PC-3 (cell line): ENCODE measurements around the gene D2HGDH. TPM values are rescaled to one million over a fixed set of nuclear protein-coding genes. Genes with fewer than 3 reads are reported as not detected.

Source experiments
- ATAC-seq: fragments of 200-7000 bp; cut with Tn5 transposase; 2 replicates; pipeline ENCODE4 v1.9.1; 2020; ENCODE audit warnings: mild to moderate bottlenecking, moderate library complexity
- BruUV-seq: library from RNA; stranded (reverse); fragments of 400-500 nt; replicated peaks from 2 replicates; lab custom pipeline; 2021; lab: Mats Ljungman, UMichigan
- CTCF ChIA-PET: fragments of 300-600 bp; sonication (Branson Sonifier 250); formaldehyde crosslinking; loops from one replicate; lab custom pipeline; 2022; ENCODE audit warnings: antibody characterized with exemption; lab: Charles Lee
- POLR2A ChIA-PET: fragments of 300-600 bp; sonication (Branson Sonifier 250); formaldehyde crosslinking; loops from one replicate; lab custom pipeline; 2022; ENCODE audit warnings: antibody characterized with exemption; ENCODE audit not compliant: unreplicated experiment; lab: Charles Lee
- DNase-seq: peaks from one replicate; pipeline ENCODE4 v3.0.0-alpha.2; 2015
- H2AFZ ChIP-seq: fragments of 300-600 bp; sonication (generic); 2 replicates; pipeline ENCODE4 v1.6.0; 2016; ENCODE audit warnings: antibody characterized with exemption, low read length
- H3F3A ChIP-seq: fragments of 300-600 bp; sonication (generic); one replicate; pipeline ENCODE4 v1.6.0; 2017; ENCODE audit warnings: antibody characterized with exemption, low read length, control low read depth, mild to moderate bottlenecking; ENCODE audit not compliant: unreplicated experiment
- H3K27ac ChIP-seq: fragments of 300-600 bp; sonication (generic); 2 replicates; pipeline ENCODE4 v1.5.1; 2016; ENCODE audit warnings: mild to moderate bottlenecking, low read length
- H3K27me3 ChIP-seq: fragments of 300-600 bp; sonication (generic); 2 replicates; pipeline ENCODE4 v1.6.1; 2016; ENCODE audit warnings: low read length, mixed read lengths
- H3K36me3 ChIP-seq: fragments of 300-600 bp; sonication (generic); 2 replicates; pipeline ENCODE4 v1.6.1; 2016; ENCODE audit warnings: low read depth, mixed run types, low read length, mixed read lengths
- H3K4me1 ChIP-seq: fragments of 300-600 bp; sonication (generic); 2 replicates; pipeline ENCODE4 v1.5.1; 2016; ENCODE audit warnings: low read length; ENCODE audit not compliant: insufficient read depth
- H3K4me2 ChIP-seq: fragments of 300-600 bp; sonication (generic); 2 replicates; pipeline ENCODE4 v1.6.0; 2016; ENCODE audit warnings: low read length
- H3K4me3 ChIP-seq: fragments of 300-600 bp; sonication (generic); 2 replicates; pipeline ENCODE4 v1.5.1; 2016; ENCODE audit warnings: mild to moderate bottlenecking, low read length, mixed read lengths
- H3K79me2 ChIP-seq: fragments of 300-600 bp; sonication (generic); 2 replicates; pipeline ENCODE4 v1.6.1; 2017; ENCODE audit warnings: low read length, mixed read lengths
- H3K9ac ChIP-seq: fragments of 300-600 bp; sonication (generic); 2 replicates; pipeline ENCODE4 v1.6.0; 2016; ENCODE audit warnings: mild to moderate bottlenecking, low read length
- H3K9me2 ChIP-seq: fragments of 300-600 bp; sonication (generic); replicated peaks from 2 replicates; pipeline ENCODE4 v1.6.1; 2016; ENCODE audit warnings: mixed run types, low read length, mixed read lengths
- H3K9me3 ChIP-seq: fragments of 300-600 bp; sonication (generic); 2 replicates; pipeline ENCODE4 v1.6.1; 2016; ENCODE audit warnings: low read length, mixed read lengths
- H4K20me1 ChIP-seq: fragments of 300-600 bp; sonication (generic); 2 replicates; pipeline ENCODE4 v1.6.1; 2016; ENCODE audit warnings: low read length, mixed read lengths
- EZH2 ChIP-seq: fragments of 300-600 bp; sonication (generic); IDR thresholded peaks from one replicate; pipeline ENCODE4 v1.6.1; 2017; ENCODE audit warnings: antibody characterized with exemption, mild to moderate bottlenecking, low read length; ENCODE audit not compliant: unreplicated experiment
- EZH2phosphoT487 ChIP-seq: fragments of 300-600 bp; sonication (generic); IDR thresholded peaks from 2 replicates; pipeline ENCODE4 v1.6.1; 2018; ENCODE audit warnings: mild to moderate bottlenecking, antibody characterized with exemption, low read length, borderline replicate concordance
- intact Hi-C: fragments of 100-400 bp; cut with micrococcal nuclease; formaldehyde crosslinking; loops from 2 replicates; pipeline ENCODE4 v1.9.0; 2023
- total RNA-seq: library from RNA; depleted of rRNA; stranded (reverse); fragments of >200 nt; gene quantifications from 2 replicates; pipeline ENCODE4 v1.2.3, GENCODE V29; 2014
- TF ChIP-seq, protein P1 (sequence below): fragments of 300-600 bp; sonication (generic); conservative IDR thresholded peaks from 2 replicates; pipeline ENCODE4 v1.5.1; 2017; ENCODE audit warnings: antibody characterized with exemption, low read depth, mild to moderate bottlenecking, low read length

Gene D2HGDH
- total RNA-seq, 1 experiment from 2014 or later, result 28.5 TPM

DNA sequence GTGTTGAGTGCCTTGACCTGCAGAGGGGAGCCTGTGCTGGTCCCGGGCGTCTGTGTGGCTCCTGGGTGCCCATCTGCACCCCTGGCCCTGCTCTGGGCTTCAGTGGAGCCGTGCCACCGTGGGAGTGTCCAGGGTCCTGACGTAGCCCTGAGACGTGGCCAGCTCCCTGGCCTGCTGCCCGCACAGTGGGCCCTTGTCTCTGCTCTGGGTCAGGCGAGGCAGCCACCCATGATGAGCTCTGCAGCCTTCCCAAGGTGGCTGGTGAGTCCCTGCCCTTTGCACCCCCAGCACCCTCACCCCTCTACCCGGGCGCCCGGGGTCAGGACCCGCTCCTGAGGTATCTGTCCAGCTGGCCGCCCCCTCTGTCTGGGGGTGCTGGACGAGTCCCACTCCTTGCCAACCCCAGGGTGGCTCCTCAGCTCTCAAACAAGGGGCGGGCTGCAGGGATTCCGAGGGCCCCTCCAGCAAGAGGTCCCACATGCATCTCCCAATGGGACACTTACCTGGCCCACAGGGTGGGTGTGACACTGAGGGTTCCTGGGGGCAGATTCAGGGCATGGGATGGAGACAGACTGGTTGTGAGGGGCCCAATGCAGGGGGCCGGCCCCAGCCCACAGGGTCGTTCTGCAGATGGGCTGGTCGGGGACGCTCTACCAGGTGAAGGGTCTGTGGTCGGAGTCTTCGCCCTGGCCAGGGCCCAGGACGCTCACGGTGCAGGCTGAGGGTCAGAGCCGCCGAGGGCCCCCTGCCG is 76.9 kb downstream of the D2HGDH start:
- CTCF ChIA-PET, result no interaction called here
- no peak for TF ChIP-seq EZH2
- TF ChIP-seq, protein P1, sequence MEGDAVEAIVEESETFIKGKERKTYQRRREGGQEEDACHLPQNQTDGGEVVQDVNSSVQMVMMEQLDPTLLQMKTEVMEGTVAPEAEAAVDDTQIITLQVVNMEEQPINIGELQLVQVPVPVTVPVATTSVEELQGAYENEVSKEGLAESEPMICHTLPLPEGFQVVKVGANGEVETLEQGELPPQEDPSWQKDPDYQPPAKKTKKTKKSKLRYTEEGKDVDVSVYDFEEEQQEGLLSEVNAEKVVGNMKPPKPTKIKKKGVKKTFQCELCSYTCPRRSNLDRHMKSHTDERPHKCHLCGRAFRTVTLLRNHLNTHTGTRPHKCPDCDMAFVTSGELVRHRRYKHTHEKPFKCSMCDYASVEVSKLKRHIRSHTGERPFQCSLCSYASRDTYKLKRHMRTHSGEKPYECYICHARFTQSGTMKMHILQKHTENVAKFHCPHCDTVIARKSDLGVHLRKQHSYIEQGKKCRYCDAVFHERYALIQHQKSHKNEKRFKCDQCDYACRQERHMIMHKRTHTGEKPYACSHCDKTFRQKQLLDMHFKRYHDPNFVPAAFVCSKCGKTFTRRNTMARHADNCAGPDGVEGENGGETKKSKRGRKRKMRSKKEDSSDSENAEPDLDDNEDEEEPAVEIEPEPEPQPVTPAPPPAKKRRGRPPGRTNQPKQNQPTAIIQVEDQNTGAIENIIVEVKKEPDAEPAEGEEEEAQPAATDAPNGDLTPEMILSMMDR, result no peak
- no peak for TF ChIP-seq EZH2phosphoT487
- DNase-seq (no peak), ATAC-seq (no peak)
- no peaks in the 10 kb centered on the region for H3K4me1 ChIP-seq
- intact Hi-C loops, result no loop called here
- H3K9me3 ChIP-seq, result no peaks in the 10 kb centered on the region
- H2AFZ ChIP-seq, result no peak overlapping the region
- no peaks in the 10 kb centered on the region for H3K27me3 ChIP-seq
- H3K79me2 ChIP-seq, result no peaks in the 10 kb centered on the region
- no peaks in the 10 kb centered on the region for H4K20me1 ChIP-seq
- H3K9me2 ChIP-seq, result no peaks in the 10 kb centered on the region
- H3K4me3 ChIP-seq, result no peak overlapping the region
- no peaks in the 10 kb centered on the region for H3F3A ChIP-seq
- POLR2A ChIA-PET, result interaction anchor here (0.6 kb wide), 1 partner anchor 23 kb away, joined by 4 read pairs; no protein-coding TSS in a partner anchor
- no peaks in the 10 kb centered on the region for H3K36me3 ChIP-seq
- no peak overlapping the region for H3K4me2 ChIP-seq
- H3K9ac ChIP-seq, result no peak overlapping the region
- no TSS peak for BruUV-seq
- H3K27ac ChIP-seq, result no peak overlapping the region

DNA sequence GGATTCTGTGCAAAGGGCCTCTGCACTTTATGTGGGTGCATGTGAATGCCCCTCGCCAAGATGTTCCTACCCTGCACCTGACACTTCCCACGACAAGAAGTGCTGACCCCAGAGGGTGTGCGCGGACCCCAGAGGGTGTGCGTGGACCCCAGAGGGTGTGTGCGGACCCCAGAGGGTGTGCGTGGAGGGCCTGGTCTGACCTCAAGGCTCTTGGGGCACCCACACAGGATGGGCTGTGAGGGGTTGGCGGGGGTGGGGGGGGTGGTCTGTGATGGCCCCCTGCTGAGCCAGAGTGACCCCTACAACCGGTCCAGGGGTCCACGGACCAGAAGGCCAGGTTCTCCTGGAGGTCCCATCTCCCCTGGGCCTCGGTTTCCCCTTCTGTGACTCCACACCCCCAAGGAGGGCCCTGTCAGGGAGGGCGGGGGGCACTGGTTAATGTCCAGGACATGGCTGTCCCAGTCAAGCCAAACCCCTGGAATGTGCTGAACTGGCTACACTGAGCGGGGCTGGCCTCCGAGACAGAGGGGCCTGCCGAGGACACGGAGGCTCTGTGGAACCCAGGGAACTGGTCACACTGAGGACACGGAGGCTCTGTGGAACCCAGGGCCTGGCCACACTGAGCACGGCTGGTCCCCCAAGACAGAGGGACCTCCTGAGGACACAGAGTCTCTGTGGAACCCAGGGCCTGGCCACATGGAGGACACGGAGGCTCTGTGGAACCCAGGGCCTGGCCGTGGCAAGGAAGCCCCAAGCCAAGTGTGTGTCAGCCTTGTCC is 77.7 kb downstream of the D2HGDH start:
- BruUV-seq, result no TSS peak
- Histone ChIP-seq H3K79me2 (no peaks in the 10 kb centered on the region), H3K9me3 (no peaks in the 10 kb centered on the region), H3K4me3 (no peak overlapping the region), H3K4me2 (no peak overlapping the region), H4K20me1 (no peaks in the 10 kb centered on the region), H3K4me1 (no peaks in the 10 kb centered on the region), H2AFZ (no peak overlapping the region), H3K9ac (no peak overlapping the region), H3K36me3 (no peaks in the 10 kb centered on the region), H3K9me2 (no peaks in the 10 kb centered on the region), H3F3A (no peaks in the 10 kb centered on the region), H3K27ac (no peak overlapping the region), H3K27me3 (no peaks in the 10 kb centered on the region)
- ATAC-seq, result no peak
- intact Hi-C loops, result no loop called here
- POLR2A ChIA-PET, result no interaction called here
- no peak for DNase-seq
- CTCF ChIA-PET, result no interaction called here
- TF ChIP-seq, protein P1, result no peak
- TF ChIP-seq EZH2 (no peak), EZH2phosphoT487 (no peak)
